H1 (cell line): ENCODE data around the gene ITGB7.

Experiments used
- ATF3 ChIP-seq: IDR thresholded peaks from 2 replicates; pipeline ENCODE4 v1.6.1; 2011; ENCODE audit warnings: low read depth, mild to moderate bottlenecking, low read length; ENCODE audit not compliant: insufficient read depth
- CTCF ChIP-seq, 3 experiments: IDR thresholded peaks; 1 replicate in 2 of 3; 2 replicates in 1 of 3; pipeline versions ENCODE4 v1.5.1 to v1.6.1; 2011; ENCODE audit warnings: low read length in 3 of 3, mild to moderate bottlenecking in 3 of 3, inconsistent platforms in 2 of 3, low read depth in 1 of 3, moderate library complexity in 1 of 3; ENCODE audit not compliant: insufficient read depth in 1 of 3; ENCODE audit errors: control extremely low read depth in 1 of 3
- FOSL1 ChIP-seq: IDR thresholded peaks from 2 replicates; pipeline ENCODE4 v1.6.1; 2011; ENCODE audit warnings: mild to moderate bottlenecking, low read depth, low read length, moderate library complexity; ENCODE audit not compliant: insufficient read depth
- JUN ChIP-seq: IDR thresholded peaks from 2 replicates; pipeline ENCODE4 v1.6.1; 2011; ENCODE audit warnings: low read depth, mild to moderate bottlenecking, improper control_type of control experiment, low read length
- MAFK ChIP-seq: IDR thresholded peaks from 2 replicates; pipeline ENCODE4 v1.6.1; 2012; ENCODE audit warnings: low read depth, mild to moderate bottlenecking, improper control_type of control experiment, low read length
- SRF ChIP-seq: IDR thresholded peaks from 2 replicates; pipeline ENCODE4 v1.6.1; 2011; ENCODE audit warnings: mild to moderate bottlenecking, low read depth, low read length, moderate library complexity
- TAF1 ChIP-seq: IDR thresholded peaks from 2 replicates; pipeline ENCODE4 v1.6.1; 2011; ENCODE audit warnings: mild to moderate bottlenecking, low read depth, low read length

GRCh38 chr12:53184828-53185227, 22.2 kb downstream of the ITGB7 start:
- TF ChIP-seq TAF1 (no peak), SRF (no peak), CTCF (IDR thresholded peaks at IDR 0.05; ENCODE audit: control extremely low read depth in 1 of 3, insufficient read depth in 1 of 3, low read depth in 1 of 3, low read length in 3 of 3) (no peak), FOSL1 (no peak), JUN (no peak), ATF3 (no peak), MAFK (no peak)
